Astrocyte (in vitro differentiated cells and primary cell): ENCODE results near the gene METTL23. TPM values are rescaled to one million over a fixed set of nuclear protein-coding genes. Genes with fewer than 3 reads are reported as not detected.

Experiments
- microRNA-seq: library from miRNA; unstranded; fragments of <30 nt; microRNA quantifications from one replicate; pipeline ENCODE4 v1.2.0, GENCODE V29; 2020
- total RNA-seq: library from RNA; stranded (reverse); gene quantifications from 2 replicates; pipeline ENCODE4 v1.2.1, GENCODE V29; 2021

METTL23 gene
- total RNA-seq, 1 donor from 2014 or later, result 24.3 TPM

Small RNA genes within 50 kb of the gene (microRNA-seq; reads per million reads assigned to microRNA genes)
- gene MIR636, result 10.4 reads per million, percentile 36 among the genes with 10 or more reads in this experiment

Other genes starting within 250 kb of the METTL23 start
- 27.0 and 30.7 TPM in 2 replicates for gene RHBDF2, start 225.4 kb upstream of the METTL23 start, total RNA-seq
- gene CYGB, start 189.1 kb upstream of the METTL23 start, total RNA-seq, result 20.5 and 29.2 TPM in 2 replicates
- 1.5 and 2.2 TPM in 2 replicates for gene PRCD, start 186.8 kb upstream of the METTL23 start, total RNA-seq
- 0.79 TPM in 1 of 2 replicates, not detected in the other for gene ST6GALNAC2, start 141.0 kb upstream of the METTL23 start, total RNA-seq
- not detected in 2 replicates for gene ST6GALNAC1, start 83.1 kb upstream of the METTL23 start, total RNA-seq
- gene MXRA7, start 15.9 kb upstream of the METTL23 start, total RNA-seq, result 177 and 179 TPM in 2 replicates
- 45.5 and 47.2 TPM in 2 replicates for gene JMJD6, start 233 bp upstream of the METTL23 start, total RNA-seq
- 143 and 176 TPM in 2 replicates for gene SRSF2, start 10.5 kb downstream of the METTL23 start, total RNA-seq
- 20.1 and 20.9 TPM in 2 replicates for gene MFSD11, start 11.3 kb downstream of the METTL23 start, total RNA-seq
- gene MGAT5B, start 141.6 kb downstream of the METTL23 start, total RNA-seq, result 5.1 and 6.3 TPM in 2 replicates